22Rv1 (cell line): ENCODE measurements around the gene OGN.

Experiments used
- CTCF ChIP-seq: fragments of 450-650 bp; IDR thresholded peaks from 2 replicates; pipeline ENCODE4 v1.5.1; 2017; ENCODE audit warnings: mild to moderate bottlenecking
- ZFX ChIP-seq: fragments of 450-650 bp; IDR thresholded peaks from 2 replicates; pipeline ENCODE4 v1.6.1; 2017; ENCODE audit warnings: antibody characterized with exemption, borderline replicate concordance

DNA sequence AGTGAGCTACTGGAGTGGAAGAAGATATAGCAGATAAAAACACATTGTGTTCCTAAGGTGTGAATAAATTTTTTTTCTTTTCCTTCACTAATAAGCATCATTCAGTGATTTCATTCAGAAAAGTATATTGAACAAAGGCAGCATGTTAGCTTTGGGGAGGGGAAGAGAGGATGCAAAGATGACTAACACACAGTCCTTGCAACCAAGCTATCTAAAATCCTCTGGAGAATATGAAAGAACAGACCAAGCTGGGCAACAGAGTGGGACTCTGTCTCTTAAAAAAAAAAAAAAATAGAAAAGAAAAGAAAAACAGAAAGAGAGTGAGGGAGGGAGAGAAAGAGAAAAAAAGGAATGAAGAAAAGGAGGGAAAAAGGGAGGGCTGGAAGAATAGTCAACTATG is 42.2 kb upstream of the OGN start:
- TF ChIP-seq CTCF (no peak), ZFX (no peak)
